HG02981 (cell line): Measurements from ENCODE around the gene TMEM132A.
A peak's percentile ranks its signal among the peaks of the same experiment; 100 is the strongest.

Experiments used
- ATAC-seq: cut with Tn5 transposase; IDR thresholded peaks from one replicate; pipeline ENCODE4 v1.9.1; 2021; ENCODE audit warnings: mild to moderate bottlenecking, moderate library complexity; ENCODE audit not compliant: unreplicated experiment

Gene TMEM132A

GRCh38 chr11:60924110-60924905 is at the start of gene TMEM132A:
Gene TMEM132A, plus strand, starts transcription at chr11:60924460. Its CDS starts 174 bp downstream, at chr11:60924634.
- ATAC-seq = no peak

GRCh38 chr11:60875366-60876167 is 48.7 kb upstream of the TMEM132A start:
- ATAC-seq = no peak

- ATAC-seq = no peak
Measured at GRCh38 chr11:60876168-60876485, 48.1 kb upstream of the TMEM132A start.

GRCh38 chr11:60878245-60879101 is 45.8 kb upstream of the TMEM132A start:
- no peak for ATAC-seq

- no peak for ATAC-seq
Measured at GRCh38 chr11:60879104-60879503, 45.2 kb upstream of the TMEM132A start.

- no peak for ATAC-seq
Measured at GRCh38 chr11:60879971-60880588, 44.2 kb upstream of the TMEM132A start.

- no peak for ATAC-seq
Measured at GRCh38 chr11:60880643-60881282, 43.5 kb upstream of the TMEM132A start.

- ATAC-seq = peak; percentile 67
Measured at GRCh38 chr11:60887556-60887955, 36.7 kb upstream of the TMEM132A start.

- ATAC-seq = no peak
Measured at GRCh38 chr11:60889869-60890311, 34.4 kb upstream of the TMEM132A start.

GRCh38 chr11:60890696-60891095 is 33.6 kb upstream of the TMEM132A start:
- ATAC-seq = no peak

GRCh38 chr11:60891103-60891741 is 33.0 kb upstream of the TMEM132A start:
- no peak for ATAC-seq

GRCh38 chr11:60895687-60896086 is 28.6 kb upstream of the TMEM132A start:
- ATAC-seq = no peak

GRCh38 chr11:60897496-60897895 is 26.8 kb upstream of the TMEM132A start:
- ATAC-seq = no peak

- no peak for ATAC-seq
Measured at GRCh38 chr11:60899046-60899936, 25.0 kb upstream of the TMEM132A start.

GRCh38 chr11:60899977-60900376 is 24.3 kb upstream of the TMEM132A start:
- ATAC-seq = no peak

- no peak for ATAC-seq
Measured at GRCh38 chr11:60900673-60901404, 23.4 kb upstream of the TMEM132A start.

GRCh38 chr11:60902625-60903024 is 21.6 kb upstream of the TMEM132A start:
- no peak for ATAC-seq

- no peak for ATAC-seq
Measured at GRCh38 chr11:60905047-60905446, 19.2 kb upstream of the TMEM132A start.
